ENCODE measurements around the gene PSTK.

GRCh38 chr10:122980209-122981065 lies at the start of gene PSTK:
- TF ChIP-seq JUND (IDR thresholded peaks at IDR 0.05) = no peak
- TF ChIP-seq CTCF (IDR thresholded peaks at IDR 0.05 in 2 of 3, conservative IDR thresholded peaks at IDR 0.05 in 1 of 3; ENCODE audit: borderline replicate concordance in 1 of 3, insufficient read depth in 1 of 3, low read depth in 2 of 3, low read length in 2 of 3) = peak in 2 of 3 experiments; percentile 86 to 97; a peak in 4 of 6 replicates
- TF ChIP-seq REST (IDR thresholded peaks at IDR 0.05; ENCODE audit: low read depth) = no peak
- no peak for TF ChIP-seq EZH2 (IDR thresholded peaks at IDR 0.05)
- TF ChIP-seq RAD21 (IDR thresholded peaks at IDR 0.05; ENCODE audit: low read depth) = peak; percentile 35; the same call in 1 of the 2 replicates
- TF ChIP-seq POLR2AphosphoS5 (IDR thresholded peaks at IDR 0.05; ENCODE audit: low read depth, low read length) = peak; percentile 84
- no peak for TF ChIP-seq ZNF274 (IDR thresholded peaks at IDR 0.05; ENCODE audit: low read depth, low read length)
- TF ChIP-seq YY1 (IDR thresholded peaks at IDR 0.05; ENCODE audit: extremely low read depth, insufficient replicate concordance, low read depth, low read length) = peak; percentile 44
- TF ChIP-seq POLR2A (IDR thresholded peaks at IDR 0.05; ENCODE audit: borderline replicate concordance, extremely low read depth, insufficient read depth, insufficient read length) = peak; percentile 33
- TF ChIP-seq SIN3A (IDR thresholded peaks at IDR 0.05; ENCODE audit: low read depth) = peak; percentile 69
- TF ChIP-seq ZFX (IDR thresholded peaks at IDR 0.05) = peak; percentile 57; the same call in 1 of the 2 replicates
- TF ChIP-seq CBX3 (IDR thresholded peaks at IDR 0.05; ENCODE audit: low read depth) = peak; percentile 95
- TF ChIP-seq TCF7L2 (IDR thresholded peaks at IDR 0.05; ENCODE audit: borderline replicate concordance, extremely low read depth, insufficient read depth, insufficient read length) = peak; percentile 74
- peak; percentile 93 for TF ChIP-seq MAX (IDR thresholded peaks at IDR 0.05)
